ENCODE measurements around the gene SMNDC1. TPM values are rescaled to one million over a fixed set of nuclear protein-coding genes. Genes with fewer than 3 reads are reported as not detected.

SMNDC1 gene
- polyA plus RNA-seq, 4 donors = 11.3 to 30.4 (median 12.0) TPM

- H3K4me1 ChIP-seq (ENCODE audit: control insufficient read depth in 3 of 3, insufficient read depth in 2 of 3, low read depth in 1 of 3, low read length in 2 of 3) = peaks cover under 1 to 3% (median 2%) of the 10 kb centered on the region in 3 donors
- peaks cover 3 to 26% (median 8%) of the 10 kb centered on the region in 3 donors for H3K36me3 ChIP-seq (ENCODE audit: control insufficient read depth in 3 of 3, insufficient read depth in 2 of 3, low read depth in 1 of 3, low read length in 3 of 3)
- no peak for FAIRE-seq
- H3K4me3 ChIP-seq (ENCODE audit: low read depth in 1 of 3, low read length in 3 of 3) = no peak overlapping the region
- DNase-seq = no peak
- H3K27me3 ChIP-seq (ENCODE audit: control insufficient read depth in 3 of 3, insufficient read depth in 3 of 3, low read length in 3 of 3) = no peaks in the 10 kb centered on the region
- WGBS, 3 donors = 84 to 94% (median 91%) methylated on average over 1 of the region's 1 CpG
- no peak overlapping the region for H3K27ac ChIP-seq (ENCODE audit: low read depth in 1 of 3, low read length in 2 of 3)
- no peaks in the 10 kb centered on the region for H3K9me3 ChIP-seq (ENCODE audit: control insufficient read depth in 2 of 2, insufficient read depth in 1 of 2, low read depth in 1 of 2, low read length in 1 of 2)
Measured at GRCh38 chr10:110296966-110297365, 7.8 kb downstream of the SMNDC1 start.

GRCh38 chr10:110286841-110287240, 17.9 kb downstream of the SMNDC1 start:
- Histone ChIP-seq H3K9me3 (ENCODE audit: control insufficient read depth in 2 of 2, insufficient read depth in 1 of 2, low read depth in 1 of 2, low read length in 1 of 2) (no peaks in the 10 kb centered on the region), H3K4me1 (ENCODE audit: control insufficient read depth in 3 of 3, insufficient read depth in 2 of 3, low read depth in 1 of 3, low read length in 2 of 3) (peaks cover 0 to 7% (median 0%) of the 10 kb centered on the region in 3 donors), H3K36me3 (ENCODE audit: control insufficient read depth in 3 of 3, insufficient read depth in 2 of 3, low read depth in 1 of 3, low read length in 3 of 3) (peaks cover 2 to 13% (median 8%) of the 10 kb centered on the region in 3 donors), H3K27ac (ENCODE audit: low read depth in 1 of 3, low read length in 2 of 3) (no peak overlapping the region), H3K27me3 (ENCODE audit: control insufficient read depth in 3 of 3, insufficient read depth in 3 of 3, low read length in 3 of 3) (no peaks in the 10 kb centered on the region), H3K4me3 (ENCODE audit: low read depth in 1 of 3, low read length in 3 of 3) (no peak overlapping the region)
- WGBS, 3 donors = 86 to 95% (median 87%) methylated on average over 2 of the region's 2 CpGs
- FAIRE-seq (no peak), DNase-seq (no peak)

GRCh38 chr10:110285501-110285900, 19.2 kb downstream of the SMNDC1 start:
- peaks cover 0 to 7% (median 0%) of the 10 kb centered on the region in 3 donors for H3K4me1 ChIP-seq (ENCODE audit: control insufficient read depth in 3 of 3, insufficient read depth in 2 of 3, low read depth in 1 of 3, low read length in 2 of 3)
- 94 to 98% (median 98%) methylated on average over 2 of the region's 2 CpGs for WGBS, 3 donors
- H3K27me3 ChIP-seq (ENCODE audit: control insufficient read depth in 3 of 3, insufficient read depth in 3 of 3, low read length in 3 of 3) = no peaks in the 10 kb centered on the region
- H3K4me3 ChIP-seq (ENCODE audit: low read depth in 1 of 3, low read length in 3 of 3) = no peak overlapping the region
- H3K36me3 ChIP-seq (ENCODE audit: control insufficient read depth in 3 of 3, insufficient read depth in 2 of 3, low read depth in 1 of 3, low read length in 3 of 3) = peaks cover 2 to 13% (median 8%) of the 10 kb centered on the region in 3 donors
- DNase-seq (no peak), FAIRE-seq (no peak)
- no peaks in the 10 kb centered on the region for H3K9me3 ChIP-seq (ENCODE audit: control insufficient read depth in 2 of 2, insufficient read depth in 1 of 2, low read depth in 1 of 2, low read length in 1 of 2)
- no peak overlapping the region for H3K27ac ChIP-seq (ENCODE audit: low read depth in 1 of 3, low read length in 2 of 3)

GRCh38 chr10:110284262-110284661, 20.5 kb downstream of the SMNDC1 start:
- no peaks in the 10 kb centered on the region for H3K9me3 ChIP-seq (ENCODE audit: control insufficient read depth in 2 of 2, insufficient read depth in 1 of 2, low read depth in 1 of 2, low read length in 1 of 2)
- H3K36me3 ChIP-seq (ENCODE audit: control insufficient read depth in 3 of 3, insufficient read depth in 2 of 3, low read depth in 1 of 3, low read length in 3 of 3) = peaks cover 2 to 13% (median 8%) of the 10 kb centered on the region in 3 donors
- FAIRE-seq = no peak
- no peak overlapping the region for H3K27ac ChIP-seq (ENCODE audit: low read depth in 1 of 3, low read length in 2 of 3)
- no peaks in the 10 kb centered on the region for H3K27me3 ChIP-seq (ENCODE audit: control insufficient read depth in 3 of 3, insufficient read depth in 3 of 3, low read length in 3 of 3)
- H3K4me1 ChIP-seq (ENCODE audit: control insufficient read depth in 3 of 3, insufficient read depth in 2 of 3, low read depth in 1 of 3, low read length in 2 of 3) = peaks cover 0 to 7% (median 0%) of the 10 kb centered on the region in 3 donors
- DNase-seq = no peak
- no peak overlapping the region for H3K4me3 ChIP-seq (ENCODE audit: low read depth in 1 of 3, low read length in 3 of 3)
- WGBS, 3 donors = 96 to 100% (median 97%) methylated on average over 3 of the region's 3 CpGs

GRCh38 chr10:110279407-110279986, 25.2 kb downstream of the SMNDC1 start:
- no peaks in the 10 kb centered on the region for H3K9me3 ChIP-seq (ENCODE audit: control insufficient read depth in 2 of 2, insufficient read depth in 1 of 2, low read depth in 1 of 2, low read length in 1 of 2)
- FAIRE-seq = peak; percentile 87
- WGBS, 3 donors = 31 to 33% (median 33%) methylated on average over 6 of the region's 6 CpGs
- no peaks in the 10 kb centered on the region for H3K27me3 ChIP-seq (ENCODE audit: control insufficient read depth in 3 of 3, insufficient read depth in 3 of 3, low read length in 3 of 3)
- H3K4me3 ChIP-seq (ENCODE audit: low read depth in 1 of 3, low read length in 3 of 3) = no peak overlapping the region
- peak; percentile 79 to 85 for DNase-seq
- H3K36me3 ChIP-seq (ENCODE audit: control insufficient read depth in 3 of 3, insufficient read depth in 2 of 3, low read depth in 1 of 3, low read length in 3 of 3) = no peaks in the 10 kb centered on the region
- peaks cover 0 to 4% (median 2%) of the 10 kb centered on the region in 3 donors for H3K4me1 ChIP-seq (ENCODE audit: control insufficient read depth in 3 of 3, insufficient read depth in 2 of 3, low read depth in 1 of 3, low read length in 2 of 3)
- no peak overlapping the region for H3K27ac ChIP-seq (ENCODE audit: low read depth in 1 of 3, low read length in 2 of 3)

- Histone ChIP-seq H3K36me3 (ENCODE audit: control insufficient read depth in 3 of 3, insufficient read depth in 2 of 3, low read depth in 1 of 3, low read length in 3 of 3) (no peaks in the 10 kb centered on the region), H3K27me3 (ENCODE audit: control insufficient read depth in 3 of 3, insufficient read depth in 3 of 3, low read length in 3 of 3) (no peaks in the 10 kb centered on the region), H3K9me3 (ENCODE audit: control insufficient read depth in 2 of 2, insufficient read depth in 1 of 2, low read depth in 1 of 2, low read length in 1 of 2) (no peaks in the 10 kb centered on the region), H3K4me1 (ENCODE audit: control insufficient read depth in 3 of 3, insufficient read depth in 2 of 3, low read depth in 1 of 3, low read length in 2 of 3) (peaks cover 0 to 4% (median 2%) of the 10 kb centered on the region in 3 donors), H3K27ac (ENCODE audit: low read depth in 1 of 3, low read length in 2 of 3) (no peak overlapping the region), H3K4me3 (ENCODE audit: low read depth in 1 of 3, low read length in 3 of 3) (no peak overlapping the region)
- no peak for FAIRE-seq
- no peak for DNase-seq
- WGBS, 3 donors = 63 to 73% (median 68%) methylated on average over 7 of the region's 7 CpGs
Measured at GRCh38 chr10:110278562-110279406, 25.9 kb downstream of the SMNDC1 start.

GRCh38 chr10:110277591-110277990, 27.1 kb downstream of the SMNDC1 start:
- no peaks in the 10 kb centered on the region for H3K36me3 ChIP-seq (ENCODE audit: control insufficient read depth in 3 of 3, insufficient read depth in 2 of 3, low read depth in 1 of 3, low read length in 3 of 3)
- H3K4me1 ChIP-seq (ENCODE audit: control insufficient read depth in 3 of 3, insufficient read depth in 2 of 3, low read depth in 1 of 3, low read length in 2 of 3) = peaks cover 0 to 4% (median 2%) of the 10 kb centered on the region in 3 donors
- H3K9me3 ChIP-seq (ENCODE audit: control insufficient read depth in 2 of 2, insufficient read depth in 1 of 2, low read depth in 1 of 2, low read length in 1 of 2) = no peaks in the 10 kb centered on the region
- no peaks in the 10 kb centered on the region for H3K27me3 ChIP-seq (ENCODE audit: control insufficient read depth in 3 of 3, insufficient read depth in 3 of 3, low read length in 3 of 3)
- DNase-seq (no peak), FAIRE-seq (no peak)
- no peak overlapping the region for H3K4me3 ChIP-seq (ENCODE audit: low read depth in 1 of 3, low read length in 3 of 3)
- no peak overlapping the region for H3K27ac ChIP-seq (ENCODE audit: low read depth in 1 of 3, low read length in 2 of 3)
- WGBS, 3 donors = 96 to 99% (median 98%) methylated on average over 2 of the region's 2 CpGs

GRCh38 chr10:110276603-110277002, 28.1 kb downstream of the SMNDC1 start:
- Histone ChIP-seq H3K36me3 (ENCODE audit: control insufficient read depth in 3 of 3, insufficient read depth in 2 of 3, low read depth in 1 of 3, low read length in 3 of 3) (no peaks in the 10 kb centered on the region), H3K27ac (ENCODE audit: low read depth in 1 of 3, low read length in 2 of 3) (no peak overlapping the region), H3K9me3 (ENCODE audit: control insufficient read depth in 2 of 2, insufficient read depth in 1 of 2, low read depth in 1 of 2, low read length in 1 of 2) (no peaks in the 10 kb centered on the region), H3K27me3 (ENCODE audit: control insufficient read depth in 3 of 3, insufficient read depth in 3 of 3, low read length in 3 of 3) (no peaks in the 10 kb centered on the region), H3K4me1 (ENCODE audit: control insufficient read depth in 3 of 3, insufficient read depth in 2 of 3, low read depth in 1 of 3, low read length in 2 of 3) (peaks cover 0 to 4% (median 2%) of the 10 kb centered on the region in 3 donors), H3K4me3 (ENCODE audit: low read depth in 1 of 3, low read length in 3 of 3) (no peak overlapping the region)
- 97 to 99% (median 98%) methylated on average over 5 of the region's 5 CpGs for WGBS, 3 donors
- FAIRE-seq (no peak), DNase-seq (no peak)
